ENCODE measurements around the gene CHRM4. TPM values are rescaled to one million over a fixed set of nuclear protein-coding genes. Genes with fewer than 3 reads are reported as not detected.
"Not testable (repeated sequence)": the region's sequence is repeated elsewhere in the genome, so short reads cannot be mapped to it uniquely, and the experiment has no call there.

The CHRM4 gene
- total RNA-seq, 1 experiment from 2014 or later, result 1.1 TPM

DNA sequence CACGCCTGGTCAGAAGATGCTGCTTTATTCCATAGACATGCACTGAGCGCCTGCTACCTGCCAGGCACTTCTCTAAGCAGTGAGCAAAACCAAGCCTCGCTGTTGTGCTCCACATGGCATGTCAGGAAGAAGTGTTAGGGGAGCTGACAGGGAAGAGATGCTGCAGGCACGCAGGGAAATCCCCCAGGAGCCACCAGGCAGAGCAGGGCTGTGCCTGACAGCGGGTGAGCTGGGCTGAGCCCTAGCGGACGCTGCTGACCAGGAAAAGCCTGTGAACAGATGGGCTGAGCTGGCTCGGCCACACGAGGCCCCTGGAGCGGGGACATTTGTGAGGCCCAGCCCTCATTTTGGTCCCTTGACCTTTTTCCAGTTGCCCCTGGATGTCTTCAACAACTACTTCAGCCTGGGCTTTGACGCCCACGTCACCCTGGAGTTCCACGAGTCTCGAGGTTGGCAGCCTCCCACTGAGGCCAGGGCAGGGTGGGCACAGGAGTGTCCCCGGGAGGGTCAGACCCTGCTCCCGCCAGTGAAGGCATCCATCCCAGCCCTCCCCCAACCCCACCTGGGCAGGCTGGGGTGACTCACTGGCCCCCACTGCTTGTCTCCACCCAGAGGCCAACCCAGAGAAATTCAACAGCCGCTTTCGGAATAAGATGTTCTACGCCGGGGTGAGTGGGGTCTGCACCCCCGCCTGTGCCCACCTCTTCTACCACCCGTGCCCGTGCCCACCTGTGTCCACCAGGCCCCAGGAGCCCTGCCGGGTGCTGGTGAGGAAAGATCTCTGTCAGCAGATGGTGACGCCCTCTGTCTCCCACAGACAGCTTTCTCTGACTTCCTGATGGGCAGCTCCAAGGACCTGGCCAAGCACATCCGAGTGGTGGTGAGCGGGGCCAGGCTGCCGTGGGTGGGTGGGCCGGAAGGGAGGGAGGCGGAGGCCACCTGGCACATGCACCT is 17.5 kb downstream of the CHRM4 start:
- ATAC-seq, result no peak
- CTCF ChIA-PET, result interaction anchor here (0.7 kb wide), 1 partner anchor 244 kb away, joined by 3 read pairs; no protein-coding TSS in a partner anchor
- POLR2A ChIA-PET, result no interaction called here
- DNase-seq (ENCODE audit: low read depth, low spot score), result no peak
- intact Hi-C loops (cut with micrococcal nuclease), result no loop called here
- no peak overlapping the region for H3K4me3 ChIP-seq (replicated peaks in 1 of 2; ENCODE audit: low read depth in 1 of 2, low read length in 2 of 2)
- H3K9me3 ChIP-seq (ENCODE audit: control insufficient read depth in 1 of 2, insufficient read depth in 1 of 2, low read depth in 1 of 2, low read length in 2 of 2), result no peaks in the 10 kb centered on the region
- H4K20me1 ChIP-seq (ENCODE audit: insufficient read depth), result no peaks in the 10 kb centered on the region
- H3K4me1 ChIP-seq (ENCODE audit: control insufficient read depth in 1 of 2, insufficient read depth in 2 of 2, low read length in 2 of 2), result peaks cover 0 to 11% of the 10 kb centered on the region in 2 experiments; a peak in 2 of 4 replicates
- no peak overlapping the region for H3K4me2 ChIP-seq (ENCODE audit: low read length)
- no peaks in the 10 kb centered on the region for H3K27me3 ChIP-seq (ENCODE audit: insufficient read depth, low read length)
- H3K79me2 ChIP-seq (ENCODE audit: insufficient read depth, low read length), result no peaks in the 10 kb centered on the region
- RAD21 ChIA-PET (ENCODE audit: low non-redundant PET in 1 of 2, low total read pairs in 2 of 2, uncharacterized antibody in 2 of 2, unreplicated experiment in 2 of 2), result no interaction called here
- BruUV-seq (replicated peaks), result no TSS peak
- H3K27ac ChIP-seq (ENCODE audit: low read depth, low read length), result no peak overlapping the region
- TF ChIP-seq POLR2AphosphoS5 (IDR thresholded peaks at IDR 0.05; ENCODE audit: low read depth, low read length) (no peak), CEBPB (IDR thresholded peaks at IDR 0.05; ENCODE audit: low read depth) (no peak), SP1 (IDR thresholded peaks at IDR 0.05; ENCODE audit: low read depth) (no peak), ZFX (IDR thresholded peaks at IDR 0.05) (no peak), MAX (IDR thresholded peaks at IDR 0.05) (no peak), YY1 (IDR thresholded peaks at IDR 0.05; ENCODE audit: extremely low read depth, insufficient replicate concordance, low read depth, low read length) (no peak), POLR2A (IDR thresholded peaks at IDR 0.05; ENCODE audit: borderline replicate concordance, extremely low read depth, insufficient read depth, insufficient read length) (no peak)
- H2AFZ ChIP-seq (ENCODE audit: low read depth, low read length, poor library complexity, severe bottlenecking), result no peak overlapping the region
- peaks cover 2 to 13% of the 10 kb centered on the region in 2 experiments; a peak in 3 of 4 replicates for H3K36me3 ChIP-seq (ENCODE audit: control insufficient read depth in 1 of 2, insufficient read depth in 2 of 2, low read length in 2 of 2)
- no peaks in the 10 kb centered on the region for H3K9me2 ChIP-seq (ENCODE audit: insufficient read depth)
- no peak overlapping the region for H3K9ac ChIP-seq (ENCODE audit: low read length)

GRCh38 chr11:46372501-46372900 is 19.1 kb downstream of the CHRM4 start:
- CTCF ChIA-PET; H3K4me2 ChIP-seq (ENCODE audit: low read length); BruUV-seq (replicated peaks); H4K20me1 ChIP-seq (ENCODE audit: insufficient read depth); POLR2A ChIA-PET; H3K9me2 ChIP-seq (ENCODE audit: insufficient read depth); H3K9ac ChIP-seq (ENCODE audit: low read length); RAD21 ChIA-PET (ENCODE audit: low non-redundant PET in 1 of 2, low total read pairs in 2 of 2, uncharacterized antibody in 2 of 2, unreplicated experiment in 2 of 2); H3K79me2 ChIP-seq (ENCODE audit: insufficient read depth, low read length); H3K4me3 ChIP-seq (replicated peaks in 1 of 2; ENCODE audit: low read depth in 1 of 2, low read length in 2 of 2); H3K27me3 ChIP-seq (ENCODE audit: insufficient read depth, low read length); intact Hi-C loops (cut with micrococcal nuclease); H3K27ac ChIP-seq (ENCODE audit: low read depth, low read length); H2AFZ ChIP-seq (ENCODE audit: low read depth, low read length, poor library complexity, severe bottlenecking); DNase-seq (ENCODE audit: low read depth, low spot score); H3K9me3 ChIP-seq (ENCODE audit: control insufficient read depth in 1 of 2, insufficient read depth in 1 of 2, low read depth in 1 of 2, low read length in 2 of 2); ATAC-seq: not testable (repeated sequence)
- H3K4me1 ChIP-seq (ENCODE audit: control insufficient read depth in 1 of 2, insufficient read depth in 2 of 2, low read length in 2 of 2), result peaks cover 0 to 15% of the 10 kb centered on the region in 2 experiments; a peak in 2 of 4 replicates
- peaks cover 5 to 15% of the 10 kb centered on the region in 2 experiments; a peak in 3 of 4 replicates for H3K36me3 ChIP-seq (ENCODE audit: control insufficient read depth in 1 of 2, insufficient read depth in 2 of 2, low read length in 2 of 2)

All from HCT116 (cell line).